Endothelial cell of umbilical vein (primary cell): ENCODE measurements around the gene UVRAG. TPM values are rescaled to one million over a fixed set of nuclear protein-coding genes. Genes with fewer than 3 reads are reported as not detected.

Experiments used
- BruUV-seq: library from RNA; stranded (reverse); fragments of 400-500 nt; replicated peaks from 2 replicates; lab custom pipeline; 2021; lab: Mats Ljungman, UMichigan
- CTCF ChIA-PET: fragments of 300-600, 350-600 bp; sonication (Branson Sonifier 250); formaldehyde crosslinking; loops from one replicate; lab custom pipeline; 2021; ENCODE audit warnings: antibody characterized with exemption, inconsistent platforms; lab: Charles Lee
- POLR2A ChIA-PET: fragments of 300-600, 350-600 bp; sonication (Branson Sonifier 250); formaldehyde crosslinking; loops from one replicate; lab custom pipeline; 2021; ENCODE audit warnings: antibody characterized with exemption, inconsistent platforms; lab: Charles Lee
- DNase-seq: peaks from one replicate; pipeline ENCODE4 v3.0.0-alpha.2; 2011; ENCODE audit warnings: low read depth, low spot score
- FAIRE-seq: peaks from 2 replicates; lab custom pipeline; 2011; peaks lifted over from hg19 to GRCh38; lab: Jason Lieb, UNC
- H2AFZ ChIP-seq: 2 replicates; pipeline ENCODE4 v1.6.0; 2012; ENCODE audit warnings: low read depth, low read length, control low read depth, inconsistent platforms
- H3K27ac ChIP-seq: 2 replicates; pipeline ENCODE4 v1.5.1; 2011; ENCODE audit warnings: low read depth, mild to moderate bottlenecking, control low read depth, low read length, moderate library complexity; ENCODE audit not compliant: insufficient read depth
- H3K27me3 ChIP-seq, 2 experiments: 2 replicates each; pipeline versions ENCODE4 v1.6.0 to v1.6.1; 2011; ENCODE audit warnings: low read length in 2 of 2, mixed read lengths in 1 of 2; ENCODE audit not compliant: control insufficient read depth in 2 of 2, insufficient read depth in 2 of 2
- H3K36me3 ChIP-seq, 2 experiments: 2 replicates in 1 of 2; 3 replicates in 1 of 2; pipeline ENCODE4 v1.5.1; 2011; ENCODE audit warnings: low read length in 2 of 2, mild to moderate bottlenecking in 1 of 2, moderate library complexity in 1 of 2; ENCODE audit not compliant: control insufficient read depth in 2 of 2, insufficient read depth in 2 of 2; ENCODE audit errors: extremely low read depth in 1 of 2
- H3K4me1 ChIP-seq: 3 replicates; pipeline ENCODE4 v1.5.1; 2011; ENCODE audit warnings: mild to moderate bottlenecking, low read length; ENCODE audit not compliant: control insufficient read depth, insufficient read depth; ENCODE audit errors: extremely low read depth
- H3K4me2 ChIP-seq: 2 replicates; pipeline ENCODE4 v1.6.1; 2011; ENCODE audit warnings: low read length, control low read depth, mixed read lengths; ENCODE audit not compliant: insufficient read depth
- H3K4me3 ChIP-seq, 3 experiments: fragments of 200-600 bp in 1 of 3; sonication (generic), shearing (Covaris generic) in 1 of 3; replicated peaks in 1 of 3; 2 replicates each; pipeline ENCODE4 v1.5.1; 2011 to 2016; ENCODE audit warnings: control low read depth in 3 of 3, low read length in 3 of 3, mild to moderate bottlenecking in 2 of 3, inconsistent platforms in 1 of 3, low read depth in 1 of 3, moderate library complexity in 1 of 3; ENCODE audit not compliant: insufficient read depth in 1 of 3
- H3K79me2 ChIP-seq: 2 replicates; pipeline ENCODE4 v1.6.0; 2012; ENCODE audit warnings: low read length, inconsistent platforms; ENCODE audit not compliant: control insufficient read depth, insufficient read depth
- H3K9ac ChIP-seq: replicated peaks from 2 replicates; pipeline ENCODE3; 2011; ENCODE audit warnings: low read length, control low read depth; ENCODE audit not compliant: insufficient read depth; ENCODE audit errors: extremely low read depth
- H3K9me1 ChIP-seq: replicated peaks from 3 replicates; pipeline ENCODE4 v1.6.0; 2011; ENCODE audit warnings: mild to moderate bottlenecking, low read length; ENCODE audit not compliant: control insufficient read depth, insufficient read depth; ENCODE audit errors: extremely low read depth
- H3K9me3 ChIP-seq: replicated peaks from 2 replicates; pipeline ENCODE4 v1.5.1; 2012; ENCODE audit warnings: low read length, inconsistent platforms; ENCODE audit not compliant: control insufficient read depth, insufficient read depth
- H4K20me1 ChIP-seq: replicated peaks from 2 replicates; pipeline ENCODE3; 2011; ENCODE audit warnings: mild to moderate bottlenecking, low read length; ENCODE audit not compliant: control insufficient read depth, insufficient read depth; ENCODE audit errors: extremely low read depth
- EZH2 ChIP-seq: IDR thresholded peaks from 2 replicates; pipeline ENCODE4 v1.6.1; 2012; ENCODE audit warnings: borderline replicate concordance, low read depth, mild to moderate bottlenecking, moderate library complexity, low read length, inconsistent platforms; ENCODE audit not compliant: severe bottlenecking
- FOS ChIP-seq: IDR thresholded peaks from 2 replicates; pipeline ENCODE4 v1.6.1; 2011; ENCODE audit warnings: mild to moderate bottlenecking, low read length, moderate library complexity, borderline replicate concordance; ENCODE audit not compliant: insufficient read depth
- GATA2 ChIP-seq: IDR thresholded peaks from 2 replicates; pipeline ENCODE4 v1.7.0; 2011; ENCODE audit warnings: low read depth, mild to moderate bottlenecking, moderate library complexity, mixed read lengths, low read length; ENCODE audit not compliant: insufficient read length, insufficient read depth
- MAX ChIP-seq: IDR thresholded peaks from 2 replicates; pipeline ENCODE4 v1.6.1; 2011; ENCODE audit not compliant: insufficient read depth, insufficient read length
- POLR2A ChIP-seq: IDR thresholded peaks from 2 replicates; pipeline ENCODE4 v1.6.1; 2012; ENCODE audit warnings: low read depth, mild to moderate bottlenecking, control low read depth, low read length
- POLR2AphosphoS5 ChIP-seq: IDR thresholded peaks from 2 replicates; pipeline ENCODE4 v1.6.1; 2012; ENCODE audit warnings: low read depth, mild to moderate bottlenecking, control low read depth, low read length, moderate library complexity; ENCODE audit not compliant: insufficient read depth
- dilution Hi-C: fragments of 300-500 bp; cut with MboI; formaldehyde crosslinking; loops from one replicate; pipeline ENCODE4 v1.15.0; 2019; ENCODE audit warnings: low sequenced_read_pairs; ENCODE audit not compliant: extremely low pct_ligation_motif_present
- intact Hi-C: fragments of 100-400 bp; cut with micrococcal nuclease; formaldehyde crosslinking; loops from one replicate; pipeline ENCODE4 v1.10.0; 2022
- polyA plus RNA-seq, 4 experiments: library from polyadenylated mRNA; depleted of rRNA in 3 of 4; stranded (reverse) in 3 of 4; unstranded in 1 of 4; fragments of >200 nt; gene quantifications; 2 replicates each; pipeline versions ENCODE4 v1.2.1 to v1.2.3, GENCODE V29; 2011 to 2012; ENCODE audit warnings: missing spikeins in 1 of 4
- total RNA-seq: library from RNA; stranded (reverse); gene quantifications from 2 replicates; pipeline ENCODE4 v1.2.3, GENCODE V29; 2021
- TF ChIP-seq, protein P1 (sequence below), 2 donors: IDR thresholded peaks; 1 replicate in 1 of 2; 2 replicates in 1 of 2; pipeline ENCODE4 v1.5.1; 2011; ENCODE audit warnings: low read length in 2 of 2, mild to moderate bottlenecking in 2 of 2, moderate library complexity in 2 of 2, control low read depth in 1 of 2, inconsistent platforms in 1 of 2, low read depth in 1 of 2; ENCODE audit not compliant: insufficient read depth in 1 of 2; ENCODE audit errors: extremely low read depth in 1 of 2

The UVRAG gene
- total and polyA plus RNA-seq, 2 donors (not counting 3 experiments of a cell fraction or from before 2014, with no cell fraction given) = 21.2 to 65.6 TPM

- Histone ChIP-seq H3K36me3 (no peaks in the 10 kb centered on the region), H3K4me3 (no peak overlapping the region), H3K9me3 (no peaks in the 10 kb centered on the region), H3K9me1 (no peaks in the 10 kb centered on the region), H2AFZ (no peak overlapping the region), H3K79me2 (no peaks in the 10 kb centered on the region), H4K20me1 (no peaks in the 10 kb centered on the region), H3K27me3 (peaks cover 8 to 10% of the 10 kb centered on the region in 2 experiments), H3K4me2 (no peak overlapping the region), H3K27ac (no peak overlapping the region), H3K9ac (no peak overlapping the region), H3K4me1 (peaks cover 11% of the 10 kb centered on the region)
- BruUV-seq = no TSS peak
- CTCF ChIA-PET = interaction anchor here (1.3 kb wide), 1 partner anchor 13 kb away, joined by 3 read pairs; no protein-coding TSS in a partner anchor
- POLR2A ChIA-PET = no interaction called here
- dilution Hi-C loops (no loop called here), intact Hi-C loops (no loop called here)
- DNase-seq (no peak), FAIRE-seq (no peak)
- TF ChIP-seq POLR2AphosphoS5 (no peak), EZH2 (no peak), POLR2A (no peak), FOS (no peak), GATA2 (no peak), MAX (no peak)
- TF ChIP-seq, protein P1, sequence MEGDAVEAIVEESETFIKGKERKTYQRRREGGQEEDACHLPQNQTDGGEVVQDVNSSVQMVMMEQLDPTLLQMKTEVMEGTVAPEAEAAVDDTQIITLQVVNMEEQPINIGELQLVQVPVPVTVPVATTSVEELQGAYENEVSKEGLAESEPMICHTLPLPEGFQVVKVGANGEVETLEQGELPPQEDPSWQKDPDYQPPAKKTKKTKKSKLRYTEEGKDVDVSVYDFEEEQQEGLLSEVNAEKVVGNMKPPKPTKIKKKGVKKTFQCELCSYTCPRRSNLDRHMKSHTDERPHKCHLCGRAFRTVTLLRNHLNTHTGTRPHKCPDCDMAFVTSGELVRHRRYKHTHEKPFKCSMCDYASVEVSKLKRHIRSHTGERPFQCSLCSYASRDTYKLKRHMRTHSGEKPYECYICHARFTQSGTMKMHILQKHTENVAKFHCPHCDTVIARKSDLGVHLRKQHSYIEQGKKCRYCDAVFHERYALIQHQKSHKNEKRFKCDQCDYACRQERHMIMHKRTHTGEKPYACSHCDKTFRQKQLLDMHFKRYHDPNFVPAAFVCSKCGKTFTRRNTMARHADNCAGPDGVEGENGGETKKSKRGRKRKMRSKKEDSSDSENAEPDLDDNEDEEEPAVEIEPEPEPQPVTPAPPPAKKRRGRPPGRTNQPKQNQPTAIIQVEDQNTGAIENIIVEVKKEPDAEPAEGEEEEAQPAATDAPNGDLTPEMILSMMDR (IDR thresholded peaks at IDR 0.05; ENCODE audit: extremely low read depth in 1 of 2, insufficient read depth in 1 of 2, low read depth in 1 of 2, low read length in 2 of 2) = no peak
Measured at GRCh38 chr11:75775056-75775455, 40.0 kb upstream of the UVRAG start.
